DND-41 (cell line): ENCODE data around the gene SPEF1.

Experiments used
- ATAC-seq: fragments of 200-7000 bp; cut with Tn5 transposase; 3 replicates; pipeline ENCODE4 v1.9.1; 2021; ENCODE audit warnings: low read depth; ENCODE audit not compliant: insufficient read depth
- DNase-seq: peaks from one replicate; pipeline ENCODE4 v3.0.0-alpha.2; 2020
- H2AFZ ChIP-seq: 2 replicates; pipeline ENCODE4 v1.6.0; 2012; ENCODE audit warnings: low read depth, low read length
- H3K27ac ChIP-seq: 2 replicates; pipeline ENCODE4 v1.5.1; 2012; ENCODE audit warnings: low read length, inconsistent platforms
- H3K27me3 ChIP-seq: fragments of 200-600 bp; sonication (generic); 2 replicates; pipeline ENCODE4 v1.6.0; 2012; ENCODE audit warnings: low read length, mild to moderate bottlenecking, inconsistent platforms; ENCODE audit not compliant: insufficient read depth, poor library complexity
- H3K36me3 ChIP-seq: 2 replicates; pipeline ENCODE4 v1.5.1; 2012; ENCODE audit warnings: low read length, inconsistent platforms; ENCODE audit not compliant: insufficient read depth
- H3K4me1 ChIP-seq: 2 replicates; pipeline ENCODE4 v1.5.1; 2012; ENCODE audit warnings: mild to moderate bottlenecking, low read length; ENCODE audit not compliant: insufficient read depth
- H3K4me2 ChIP-seq: 2 replicates; pipeline ENCODE4 v1.6.0; 2012; ENCODE audit warnings: mild to moderate bottlenecking, moderate library complexity, low read length, inconsistent platforms; ENCODE audit not compliant: insufficient read depth
- H3K4me3 ChIP-seq, 2 experiments: fragments of 200-600 bp in 1 of 2; shearing (Covaris generic) in 1 of 2; 2 replicates each; pipeline ENCODE4 v1.5.1; 2012 to 2016; ENCODE audit warnings: inconsistent platforms in 2 of 2, low read length in 2 of 2, mild to moderate bottlenecking in 2 of 2, low read depth in 1 of 2, moderate library complexity in 1 of 2
- H3K79me2 ChIP-seq: 2 replicates; pipeline ENCODE4 v1.6.0; 2012; ENCODE audit warnings: low read length, inconsistent platforms; ENCODE audit not compliant: insufficient read depth
- H3K9ac ChIP-seq: 2 replicates; pipeline ENCODE4 v1.6.0; 2012; ENCODE audit warnings: low read depth, mild to moderate bottlenecking, inconsistent platforms, low read length, moderate library complexity
- H3K9me3 ChIP-seq: 2 replicates; pipeline ENCODE4 v1.5.1; 2012; ENCODE audit warnings: low read length, moderate library complexity, mild to moderate bottlenecking, inconsistent platforms; ENCODE audit not compliant: insufficient read depth, severe bottlenecking
- H4K20me1 ChIP-seq: 2 replicates; pipeline ENCODE4 v1.6.0; 2012; ENCODE audit warnings: low read length; ENCODE audit not compliant: insufficient read depth
- CTCF ChIP-seq: IDR thresholded peaks from 2 replicates; pipeline ENCODE4 v1.5.1; 2012; ENCODE audit warnings: borderline replicate concordance, low read length, moderate library complexity, mild to moderate bottlenecking; ENCODE audit not compliant: poor library complexity, severe bottlenecking; ENCODE audit errors: extremely low read depth
- EZH2 ChIP-seq: IDR thresholded peaks from 3 replicates; pipeline ENCODE4 v1.6.1; 2012; ENCODE audit warnings: borderline replicate concordance, low read depth, mild to moderate bottlenecking, moderate library complexity, low read length, inconsistent platforms; ENCODE audit not compliant: severe bottlenecking

Gene SPEF1

DNA sequence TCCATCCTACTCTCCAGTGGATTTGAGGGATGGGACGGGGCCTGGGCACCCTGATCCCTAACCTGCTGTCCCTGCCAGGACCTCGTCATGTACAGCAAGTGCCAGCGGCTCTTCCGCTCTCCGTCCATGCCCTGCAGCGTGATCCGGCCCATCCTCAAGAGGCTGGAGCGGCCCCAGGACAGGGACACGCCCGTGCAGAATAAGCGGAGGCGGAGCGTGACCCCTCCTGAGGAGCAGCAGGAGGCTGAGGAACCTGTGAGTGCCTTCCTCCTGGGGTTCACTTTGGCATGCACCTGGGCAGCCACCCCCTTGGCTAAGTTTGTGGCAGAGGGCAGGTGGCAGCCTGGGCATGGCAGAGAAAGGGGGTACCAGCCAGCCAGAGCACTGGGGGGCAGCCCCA is 20.6 kb upstream of the SPEF1 start:
- peaks cover 35% of the 10 kb centered on the region for H3K79me2 ChIP-seq
- no peak for DNase-seq
- H3K4me2 ChIP-seq = no peak overlapping the region
- H3K4me3 ChIP-seq = no peak overlapping the region
- H4K20me1 ChIP-seq = peaks cover 29% of the 10 kb centered on the region
- no peak for ATAC-seq
- no peaks in the 10 kb centered on the region for H3K27me3 ChIP-seq
- TF ChIP-seq CTCF (no peak), EZH2 (no peak)
- H3K27ac ChIP-seq = no peak overlapping the region
- no peak overlapping the region for H3K9ac ChIP-seq
- H3K9me3 ChIP-seq = no peaks in the 10 kb centered on the region
- peaks cover 94% of the 10 kb centered on the region for H3K36me3 ChIP-seq
- H3K4me1 ChIP-seq = peaks cover 38% of the 10 kb centered on the region
- H2AFZ ChIP-seq = no peak overlapping the region

- Histone ChIP-seq H3K4me1 (peaks cover 42% of the 10 kb centered on the region), H3K79me2 (peaks cover 41% of the 10 kb centered on the region)
Observed at GRCh38 chr20:3801299-3801698, 20.1 kb upstream of the SPEF1 start.

DNA sequence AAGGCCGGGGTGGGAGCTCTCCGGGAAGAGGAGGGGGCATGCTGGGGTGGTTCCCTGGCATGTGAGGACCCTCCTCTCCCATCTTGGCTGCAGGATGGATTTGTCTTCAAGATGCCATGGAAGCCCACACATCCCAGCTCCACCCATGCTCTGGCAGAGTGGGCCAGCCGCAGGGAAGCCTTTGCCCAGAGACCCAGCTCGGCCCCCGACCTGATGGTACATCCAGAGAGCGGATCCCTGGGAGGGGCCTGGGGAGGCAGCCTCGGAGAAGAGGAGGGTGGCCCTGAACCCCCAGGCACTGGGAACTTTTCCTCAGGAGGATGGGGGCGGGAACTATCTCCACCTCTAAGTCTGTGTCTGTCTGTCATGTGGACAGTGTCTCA is 19.6 kb upstream of the SPEF1 start:
- peaks cover 94% of the 10 kb centered on the region for H3K36me3 ChIP-seq
- peaks cover 42% of the 10 kb centered on the region for H3K79me2 ChIP-seq
- no peak overlapping the region for H2AFZ ChIP-seq
- H3K27ac ChIP-seq = no peak overlapping the region
- H3K27me3 ChIP-seq = no peaks in the 10 kb centered on the region
- ATAC-seq (no peak), DNase-seq (no peak)
- H3K4me3 ChIP-seq = no peak overlapping the region
- H3K9me3 ChIP-seq = no peaks in the 10 kb centered on the region
- H3K4me2 ChIP-seq = no peak overlapping the region
- TF ChIP-seq CTCF = no peak
- TF ChIP-seq EZH2 = no peak
- no peak overlapping the region for H3K9ac ChIP-seq
- peaks cover 43% of the 10 kb centered on the region for H3K4me1 ChIP-seq
- peaks cover 29% of the 10 kb centered on the region for H4K20me1 ChIP-seq

More at GRCh38 chr20:3801299-3801698, 20.1 kb upstream of the SPEF1 start:
- Histone ChIP-seq H3K27ac (peak overlapping the region; percentile 34; the same call in 1 of the 2 replicates), H4K20me1 (peaks cover 29% of the 10 kb centered on the region), H3K9me3 (no peaks in the 10 kb centered on the region), H3K4me3 (no peak overlapping the region), H3K27me3 (no peaks in the 10 kb centered on the region), H3K9ac (no peak overlapping the region), H3K4me2 (no peak overlapping the region), H2AFZ (no peak overlapping the region), H3K36me3 (peaks cover 98% of the 10 kb centered on the region)
- no peak for ATAC-seq
- TF ChIP-seq CTCF (no peak), EZH2 (no peak)
- no peak for DNase-seq
